C4-2B (cell line): Measurements from ENCODE around the gene DCK.

Experiments
- ZFX ChIP-seq: fragments of 450-650 bp; IDR thresholded peaks from 2 replicates; pipeline ENCODE4 v1.6.1; 2017
- TF ChIP-seq, protein P1 (sequence below): fragments of 450-650 bp; conservative IDR thresholded peaks from 2 replicates; pipeline ENCODE4 v1.5.1; 2017; ENCODE audit warnings: mild to moderate bottlenecking

- no peak for TF ChIP-seq ZFX
- TF ChIP-seq, protein P1, sequence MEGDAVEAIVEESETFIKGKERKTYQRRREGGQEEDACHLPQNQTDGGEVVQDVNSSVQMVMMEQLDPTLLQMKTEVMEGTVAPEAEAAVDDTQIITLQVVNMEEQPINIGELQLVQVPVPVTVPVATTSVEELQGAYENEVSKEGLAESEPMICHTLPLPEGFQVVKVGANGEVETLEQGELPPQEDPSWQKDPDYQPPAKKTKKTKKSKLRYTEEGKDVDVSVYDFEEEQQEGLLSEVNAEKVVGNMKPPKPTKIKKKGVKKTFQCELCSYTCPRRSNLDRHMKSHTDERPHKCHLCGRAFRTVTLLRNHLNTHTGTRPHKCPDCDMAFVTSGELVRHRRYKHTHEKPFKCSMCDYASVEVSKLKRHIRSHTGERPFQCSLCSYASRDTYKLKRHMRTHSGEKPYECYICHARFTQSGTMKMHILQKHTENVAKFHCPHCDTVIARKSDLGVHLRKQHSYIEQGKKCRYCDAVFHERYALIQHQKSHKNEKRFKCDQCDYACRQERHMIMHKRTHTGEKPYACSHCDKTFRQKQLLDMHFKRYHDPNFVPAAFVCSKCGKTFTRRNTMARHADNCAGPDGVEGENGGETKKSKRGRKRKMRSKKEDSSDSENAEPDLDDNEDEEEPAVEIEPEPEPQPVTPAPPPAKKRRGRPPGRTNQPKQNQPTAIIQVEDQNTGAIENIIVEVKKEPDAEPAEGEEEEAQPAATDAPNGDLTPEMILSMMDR, result 0 out of 2 replicates have a peak, but pooled peaks have one; percentile 7
Observed at GRCh38 chr4:70984589-70984988, 8.9 kb upstream of the DCK start.
